Lower lobe of right lung (tissue), 2 donors: ENCODE results near the gene REPS1. TPM values are rescaled to one million over a fixed set of nuclear protein-coding genes. Genes with fewer than 3 reads are reported as not detected.
"Not testable (repeated sequence)": the region's sequence is repeated elsewhere in the genome, so short reads cannot be mapped to it uniquely, and the experiment has no call there.

ENCODE experiments used
- ATAC-seq, 2 donors: fragments of 200-7000 bp; cut with Tn5 transposase; one replicate each; pipeline ENCODE4 v1.9.1; 2020 to 2022; ENCODE audit warnings: mild to moderate bottlenecking in 2 of 2, moderate library complexity in 2 of 2
- DNase-seq: peaks from one replicate; pipeline ENCODE4 v3.0.0-alpha.2; 2020
- H3K27ac ChIP-seq: fragments of 200-600 bp; one replicate; pipeline ENCODE4 v1.8.0; 2022
- H3K27me3 ChIP-seq: fragments of 200-600 bp; one replicate; pipeline ENCODE4 v1.8.0; 2022; ENCODE audit warnings: low read depth
- H3K36me3 ChIP-seq: fragments of 200-600 bp; one replicate; pipeline ENCODE4 v1.8.0; 2022; ENCODE audit warnings: mild to moderate bottlenecking
- H3K4me1 ChIP-seq: fragments of 200-600 bp; one replicate; pipeline ENCODE4 v1.8.0; 2022
- H3K4me3 ChIP-seq: fragments of 200-600 bp; one replicate; pipeline ENCODE4 v1.8.0; 2022; ENCODE audit warnings: mild to moderate bottlenecking
- H3K9me3 ChIP-seq: fragments of 200-600 bp; one replicate; pipeline ENCODE4 v1.8.0; 2022
- CTCF ChIP-seq: fragments of 200-600 bp; IDR thresholded peaks from one replicate; pipeline ENCODE4 v1.8.0; 2022; ENCODE audit warnings: antibody characterized with exemption, mild to moderate bottlenecking
- intact Hi-C: fragments of 100-400 bp; cut with DNase I; formaldehyde crosslinking; loops from one replicate; pipeline ENCODE4 v1.11.0; 2022
- total RNA-seq: library from RNA; stranded (reverse); fragmentation: NEBNext Ultra II Directional; extraction: Animal tissue kit (Norgen Biotek cat#: 25700); gene quantifications from one replicate; pipeline ENCODE4 v1.2.1, GENCODE V29; 2021
- donor health status: DM: no; HTN: yes; CAD: no; lungs with severe emphysema.

REPS1 gene
- total RNA-seq, 1 donor from 2014 or later: 39.1 TPM

DNA sequence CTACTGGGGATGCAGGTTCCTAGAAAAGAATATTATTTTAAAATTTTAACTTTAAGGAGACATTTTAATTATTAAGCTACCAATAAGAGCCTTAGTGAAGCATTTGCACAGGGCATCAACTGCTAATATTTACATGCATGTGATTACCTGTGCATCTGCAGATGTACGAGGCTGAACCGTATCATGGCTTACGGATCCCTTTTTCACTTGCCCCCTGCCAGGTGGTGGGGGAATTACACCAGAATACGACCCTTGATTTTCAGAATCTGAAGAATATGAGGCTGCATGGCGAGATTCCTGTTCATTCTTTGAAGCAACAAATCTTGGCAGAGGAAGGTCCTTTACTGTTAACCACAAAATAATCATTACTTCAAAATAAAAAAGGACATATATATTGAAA, 42.7 kb downstream of the REPS1 start:
- TF ChIP-seq CTCF: no peak
- intact Hi-C loops: no loop called here
- peaks cover 45% of the 10 kb centered on the region for H3K36me3 ChIP-seq

DNA sequence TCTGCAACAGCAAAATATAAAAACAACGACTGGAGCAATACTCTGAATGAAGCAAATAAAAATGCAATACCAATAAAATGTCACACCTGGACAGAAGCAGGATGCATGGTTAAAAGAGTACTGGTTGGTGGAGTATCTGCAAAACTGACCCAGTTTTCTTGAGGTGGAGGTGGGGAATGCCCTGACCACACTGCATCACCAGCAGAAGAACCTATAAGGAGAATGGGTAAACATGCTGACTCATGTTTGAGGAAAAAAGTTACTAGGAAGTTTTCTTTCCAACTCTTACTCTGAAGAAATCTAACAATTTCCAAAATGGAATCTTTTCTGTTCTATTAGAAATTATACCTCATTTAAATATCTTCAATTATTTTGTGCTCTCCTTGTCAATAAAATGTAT, 43.6 kb downstream of the REPS1 start:
- no peak for TF ChIP-seq CTCF
- no peak for DNase-seq
- intact Hi-C loops: no loop called here
- Histone ChIP-seq H3K27me3 (no peaks in the 10 kb centered on the region), H3K9me3 (no peaks in the 10 kb centered on the region), H3K4me3 (no peak overlapping the region), H3K36me3 (peaks cover 53% of the 10 kb centered on the region), H3K4me1 (peaks cover 7% of the 10 kb centered on the region), H3K27ac (no peak overlapping the region)
- peak in 1 of 2 donors; percentile 24 for ATAC-seq

More for the DNA sequence above, 42.7 kb downstream of the REPS1 start:
- DNase-seq (no peak), ATAC-seq (no peak)
- no peak overlapping the region for H3K27ac ChIP-seq
- no peaks in the 10 kb centered on the region for H3K9me3 ChIP-seq
- peaks cover 7% of the 10 kb centered on the region for H3K4me1 ChIP-seq
- H3K27me3 ChIP-seq: no peaks in the 10 kb centered on the region
- H3K4me3 ChIP-seq: no peak overlapping the region

GRCh38 chr6:138943089-138943625, 44.9 kb downstream of the REPS1 start:
- H3K4me3 ChIP-seq: no peak overlapping the region
- intact Hi-C loops: no loop called here
- DNase-seq: no peak
- H3K4me1 ChIP-seq: no peaks in the 10 kb centered on the region
- peaks cover 54% of the 10 kb centered on the region for H3K36me3 ChIP-seq
- ATAC-seq: no peak
- H3K9me3 ChIP-seq: no peaks in the 10 kb centered on the region
- no peak for TF ChIP-seq CTCF
- H3K27me3 ChIP-seq: no peaks in the 10 kb centered on the region
- H3K27ac ChIP-seq: no peak overlapping the region

DNA sequence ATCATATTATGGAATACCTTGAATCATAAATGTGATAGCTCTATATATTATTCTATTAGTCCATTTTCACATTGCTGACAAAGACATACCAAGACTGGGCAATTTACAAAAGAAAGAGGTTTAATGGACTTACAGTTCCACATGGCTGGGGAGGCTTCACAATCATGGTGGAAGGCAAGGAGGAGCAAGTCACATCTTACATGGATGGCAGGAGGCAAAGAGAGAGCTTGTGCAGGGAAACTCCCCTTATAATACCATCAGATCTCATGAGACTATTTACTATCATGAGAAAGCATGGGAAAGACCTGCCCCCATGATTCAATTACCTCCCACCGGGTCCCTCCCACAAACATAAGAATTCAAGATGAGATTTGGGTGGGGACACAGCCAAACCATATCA, 51.2 kb downstream of the REPS1 start:
- intact Hi-C loops, H3K9me3 ChIP-seq, DNase-seq, H3K4me3 ChIP-seq, H3K4me1 ChIP-seq, H3K27ac ChIP-seq, ATAC-seq, H3K27me3 ChIP-seq: not testable (repeated sequence)
- H3K36me3 ChIP-seq: peaks cover 39% of the 10 kb centered on the region

- no peaks in the 10 kb centered on the region for H3K27me3 ChIP-seq
- H3K4me3 ChIP-seq: no peak overlapping the region
- H3K4me1 ChIP-seq: no peaks in the 10 kb centered on the region
- DNase-seq (no peak), ATAC-seq (no peak)
- TF ChIP-seq CTCF: no peak
- H3K27ac ChIP-seq: no peak overlapping the region
- intact Hi-C loops: no loop called here
- H3K36me3 ChIP-seq: peaks cover 18% of the 10 kb centered on the region
- no peaks in the 10 kb centered on the region for H3K9me3 ChIP-seq
Measured at GRCh38 chr6:138931660-138932059, 56.4 kb downstream of the REPS1 start.

DNA sequence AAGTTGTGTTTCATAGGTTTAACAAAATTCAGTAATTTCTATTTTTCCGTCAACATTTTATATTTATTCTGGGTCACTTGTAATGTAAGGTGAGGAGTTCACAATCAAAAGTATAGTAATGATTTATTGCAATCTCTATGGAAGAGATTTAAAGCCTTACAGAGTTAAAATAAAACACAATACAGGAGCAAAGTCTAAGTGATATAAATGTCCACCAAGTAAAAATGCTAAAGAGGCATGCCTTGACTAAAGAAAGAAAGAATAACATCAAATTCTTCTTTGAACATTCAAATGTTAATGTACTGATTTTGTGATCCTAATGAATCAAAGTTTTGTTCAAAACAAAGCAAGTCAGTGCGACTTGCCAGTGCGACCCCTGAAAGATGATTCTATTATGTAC, 61.5 kb downstream of the REPS1 start:
- H3K4me3 ChIP-seq: no peak overlapping the region
- intact Hi-C loops: no loop called here
- ATAC-seq (no peak), DNase-seq (no peak)
- no peaks in the 10 kb centered on the region for H3K9me3 ChIP-seq
- no peaks in the 10 kb centered on the region for H3K4me1 ChIP-seq
- H3K36me3 ChIP-seq: peaks cover 23% of the 10 kb centered on the region
- no peaks in the 10 kb centered on the region for H3K27me3 ChIP-seq
- no peak overlapping the region for H3K27ac ChIP-seq
- TF ChIP-seq CTCF: no peak
